Activated B cell treated with CpG ODN at 0.5 μM for 24 hours (primary cell): ENCODE data around the gene MRE11. TPM values are rescaled to one million over a fixed set of nuclear protein-coding genes. Genes with fewer than 3 reads are reported as not detected.

ENCODE experiments used
- ATAC-seq: fragments of 200-7000 bp; cut with Tn5 transposase; one replicate; pipeline ENCODE4 v1.10.0; 2021; ENCODE audit warnings: low read depth, mild to moderate bottlenecking, moderate library complexity
- CTCF ChIA-PET: fragments of 350-600 bp; sonication (Branson Sonifier 250); formaldehyde crosslinking; loops from one replicate; lab custom pipeline; 2021; ENCODE audit warnings: antibody characterized with exemption; lab: Charles Lee
- POLR2A ChIA-PET: fragments of 350-600 bp; sonication (Branson Sonifier 250); formaldehyde crosslinking; loops from one replicate; lab custom pipeline; 2021; ENCODE audit warnings: antibody characterized with exemption; lab: Charles Lee
- DNase-seq: peaks from one replicate; pipeline ENCODE4 v3.0.0; 2022
- H3K27ac Mint-ChIP-seq: one replicate; pipeline ENCODE4 v1.8.0; 2020; ENCODE audit warnings: mixed read lengths
- H3K27me3 Mint-ChIP-seq: one replicate; pipeline ENCODE4 v1.8.0; 2021; ENCODE audit warnings: mixed read lengths
- H3K36me3 Mint-ChIP-seq: one replicate; pipeline ENCODE4 v1.8.0; 2021; ENCODE audit warnings: low read depth, mixed read lengths
- H3K4me1 Mint-ChIP-seq: one replicate; pipeline ENCODE4 v1.8.0; 2021; ENCODE audit warnings: mixed read lengths
- H3K4me3 Mint-ChIP-seq: one replicate; pipeline ENCODE4 v1.8.0; 2020; ENCODE audit warnings: mild to moderate bottlenecking, mixed read lengths
- H3K9me3 Mint-ChIP-seq: one replicate; pipeline ENCODE4 v1.8.0; 2020; ENCODE audit warnings: mixed read lengths
- intact Hi-C: fragments of 100-400 bp; cut with micrococcal nuclease; formaldehyde crosslinking; loops from one replicate; pipeline ENCODE4 v1.15.1; 2024
- total RNA-seq: library from RNA; stranded (reverse); gene quantifications from 2 replicates; pipeline ENCODE4 v1.2.3, GENCODE V29; 2022
- TF ChIP-seq, protein P1 (sequence below): fragments of 200-600 bp; IDR thresholded peaks from one replicate; pipeline ENCODE4 v1.8.0; 2022; ENCODE audit warnings: antibody characterized with exemption, mild to moderate bottlenecking

MRE11 gene
- total RNA-seq, 1 donor from 2014 or later = 40.1 TPM

GRCh38 chr11:94481342-94481741 lies 12.3 kb downstream of the MRE11 start:
- no peaks in the 10 kb centered on the region for H3K27me3 Mint-ChIP-seq
- DNase-seq (no peak), ATAC-seq (no peak)
- no peak overlapping the region for H3K4me3 Mint-ChIP-seq
- TF ChIP-seq, protein P1, sequence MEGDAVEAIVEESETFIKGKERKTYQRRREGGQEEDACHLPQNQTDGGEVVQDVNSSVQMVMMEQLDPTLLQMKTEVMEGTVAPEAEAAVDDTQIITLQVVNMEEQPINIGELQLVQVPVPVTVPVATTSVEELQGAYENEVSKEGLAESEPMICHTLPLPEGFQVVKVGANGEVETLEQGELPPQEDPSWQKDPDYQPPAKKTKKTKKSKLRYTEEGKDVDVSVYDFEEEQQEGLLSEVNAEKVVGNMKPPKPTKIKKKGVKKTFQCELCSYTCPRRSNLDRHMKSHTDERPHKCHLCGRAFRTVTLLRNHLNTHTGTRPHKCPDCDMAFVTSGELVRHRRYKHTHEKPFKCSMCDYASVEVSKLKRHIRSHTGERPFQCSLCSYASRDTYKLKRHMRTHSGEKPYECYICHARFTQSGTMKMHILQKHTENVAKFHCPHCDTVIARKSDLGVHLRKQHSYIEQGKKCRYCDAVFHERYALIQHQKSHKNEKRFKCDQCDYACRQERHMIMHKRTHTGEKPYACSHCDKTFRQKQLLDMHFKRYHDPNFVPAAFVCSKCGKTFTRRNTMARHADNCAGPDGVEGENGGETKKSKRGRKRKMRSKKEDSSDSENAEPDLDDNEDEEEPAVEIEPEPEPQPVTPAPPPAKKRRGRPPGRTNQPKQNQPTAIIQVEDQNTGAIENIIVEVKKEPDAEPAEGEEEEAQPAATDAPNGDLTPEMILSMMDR = no peak
- POLR2A ChIA-PET = no interaction called here
- H3K9me3 Mint-ChIP-seq = no peaks in the 10 kb centered on the region
- no peak overlapping the region for H3K27ac Mint-ChIP-seq
- intact Hi-C loops = no loop called here
- H3K36me3 Mint-ChIP-seq = peaks cover 84% of the 10 kb centered on the region
- CTCF ChIA-PET = no interaction called here
- no peaks in the 10 kb centered on the region for H3K4me1 Mint-ChIP-seq

- DNase-seq (no peak), ATAC-seq (no peak)
- peaks cover 9% of the 10 kb centered on the region for H3K4me1 Mint-ChIP-seq
- H3K27ac Mint-ChIP-seq = no peak overlapping the region
- ChIA-PET POLR2A (no interaction called here), CTCF (interaction anchor here (1.3 kb wide), 1 partner anchor 28 kb away, joined by 3 read pairs; no protein-coding TSS in a partner anchor)
- H3K9me3 Mint-ChIP-seq = no peaks in the 10 kb centered on the region
- H3K27me3 Mint-ChIP-seq = no peaks in the 10 kb centered on the region
- intact Hi-C loops = no loop called here
- peaks cover 82% of the 10 kb centered on the region for H3K36me3 Mint-ChIP-seq
- TF ChIP-seq, protein P1 = no peak
- H3K4me3 Mint-ChIP-seq = no peak overlapping the region
These were observed 16.0 kb downstream of the MRE11 start for GRCh38 chr11:94477624-94478023.

DNA sequence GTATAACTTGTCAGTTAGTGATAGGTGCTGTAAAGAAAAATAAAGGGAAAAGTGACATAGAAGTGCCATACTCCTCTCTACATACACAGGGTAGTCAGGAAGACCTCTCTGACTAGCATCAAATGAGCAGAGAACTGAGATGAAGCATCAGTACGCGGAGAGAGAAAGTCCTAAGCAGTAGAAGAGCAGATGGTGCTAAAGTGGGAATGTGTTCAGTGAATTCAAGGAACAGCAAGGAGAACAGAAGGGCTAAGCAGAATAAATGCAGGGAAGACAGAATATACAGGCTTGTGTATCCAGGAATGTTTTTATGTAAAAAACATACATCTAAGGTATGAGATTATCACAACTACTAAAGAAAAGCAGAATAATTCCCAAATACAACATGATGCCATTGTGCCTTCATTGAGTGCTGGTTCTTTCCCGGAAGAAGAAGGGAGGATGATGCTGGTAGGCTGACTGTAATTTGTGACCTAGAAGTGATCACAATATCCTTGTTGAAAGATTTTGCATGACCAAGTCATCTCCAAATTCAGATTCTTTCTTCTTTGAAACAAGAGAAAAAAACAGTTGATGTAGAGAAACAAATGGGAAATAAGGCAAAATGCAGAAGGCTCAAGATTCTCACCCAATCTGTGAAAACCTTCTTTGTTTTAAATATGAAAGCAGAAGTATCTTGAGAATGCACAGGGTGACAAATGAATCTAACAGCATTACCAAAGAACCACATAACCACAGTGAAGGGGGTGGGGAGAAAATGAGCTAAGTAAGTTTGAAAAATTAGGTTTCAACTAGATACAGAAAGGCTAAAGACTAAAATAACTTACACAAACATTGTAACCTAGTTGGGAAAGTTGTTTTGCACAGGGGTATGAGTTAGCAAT lies 20.5 kb downstream of the MRE11 start:
- Mint-ChIP-seq H3K4me3 (no peak overlapping the region), H3K27ac (peak overlapping the region; percentile 10), H3K4me1 (peaks cover 9% of the 10 kb centered on the region), H3K36me3 (peaks cover 71% of the 10 kb centered on the region), H3K9me3 (no peaks in the 10 kb centered on the region), H3K27me3 (no peaks in the 10 kb centered on the region)
- CTCF ChIA-PET = no interaction called here
- peak; percentile 34 for ATAC-seq
- no peak for DNase-seq
- POLR2A ChIA-PET = no interaction called here
- intact Hi-C loops = no loop called here
- TF ChIP-seq, protein P1 = no peak

- TF ChIP-seq, protein P1 = no peak
- Mint-ChIP-seq H3K9me3 (no peaks in the 10 kb centered on the region), H3K4me3 (no peak overlapping the region), H3K4me1 (peaks cover 9% of the 10 kb centered on the region), H3K36me3 (peaks cover 65% of the 10 kb centered on the region), H3K27me3 (no peaks in the 10 kb centered on the region), H3K27ac (no peak overlapping the region)
- intact Hi-C loops = no loop called here
- ChIA-PET CTCF (no interaction called here), POLR2A (no interaction called here)
- peak; percentile 66 for ATAC-seq
- no peak for DNase-seq
These were observed 24.2 kb downstream of the MRE11 start for GRCh38 chr11:94469416-94469815.

DNA sequence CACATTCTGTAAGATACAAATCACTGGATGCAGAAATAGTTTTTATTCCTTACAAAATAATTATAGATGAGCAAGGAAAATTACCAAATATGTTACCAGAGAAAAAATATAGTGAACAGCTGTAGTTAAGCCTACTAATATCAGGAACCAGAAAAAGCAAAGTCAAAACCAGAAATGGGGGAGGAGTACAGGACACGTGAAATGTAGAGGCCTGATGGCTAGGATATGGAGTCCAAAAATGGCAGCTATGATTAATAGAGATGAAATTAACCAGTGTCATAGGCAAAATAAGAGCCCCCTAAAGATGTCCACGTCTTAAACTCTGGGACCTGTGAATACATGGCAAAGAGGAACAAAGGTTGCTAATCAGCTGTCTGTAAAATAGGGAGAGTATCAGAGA lies 34.1 kb downstream of the MRE11 start:
- no peaks in the 10 kb centered on the region for H3K4me1 Mint-ChIP-seq

More for the DNA sequence above, 34.1 kb downstream of the MRE11 start:
- ATAC-seq (no peak), DNase-seq (no peak)
- intact Hi-C loops = no loop called here
- H3K9me3 Mint-ChIP-seq = no peaks in the 10 kb centered on the region
- H3K27ac Mint-ChIP-seq = no peak overlapping the region
- TF ChIP-seq, protein P1 = no peak
- POLR2A ChIA-PET = interaction anchor here (0.7 kb wide), 1 partner anchor 34 kb away, joined by 3 read pairs; the partner anchor contains the start of genes ANKRD49 and MRE11
- CTCF ChIA-PET = no interaction called here
- H3K36me3 Mint-ChIP-seq = peaks cover 84% of the 10 kb centered on the region
- no peaks in the 10 kb centered on the region for H3K27me3 Mint-ChIP-seq
- no peak overlapping the region for H3K4me3 Mint-ChIP-seq
